Activated naive CD8-positive, alpha-beta T cell treated with anti-CD3 and anti-CD28 coated beads, Interleukin-2, amount 50 U/mL, for 16 hours (primary cell): ENCODE measurements around the gene DPF3.

Experiments used
- DNase-seq: peaks from one replicate; pipeline ENCODE4 v3.0.0-alpha.2; 2020; ENCODE audit warnings: low read depth, low spot score

The DPF3 gene

GRCh38 chr14:72646861-72647528 is 246.9 kb downstream of the DPF3 start:
- no peak for DNase-seq

- no peak for DNase-seq
Measured at GRCh38 chr14:72645706-72646105, 248.2 kb downstream of the DPF3 start.

- no peak for DNase-seq
Measured at GRCh38 chr14:72644758-72645489, 249.0 kb downstream of the DPF3 start.

GRCh38 chr14:72644038-72644437 is 249.9 kb downstream of the DPF3 start:
- DNase-seq, result no peak

- no peak for DNase-seq
Measured at GRCh38 chr14:72643317-72643801, 250.5 kb downstream of the DPF3 start.

- DNase-seq, result no peak
Measured at GRCh38 chr14:72640911-72641485, 252.9 kb downstream of the DPF3 start.

- DNase-seq, result no peak
Measured at GRCh38 chr14:72638021-72638420, 255.9 kb downstream of the DPF3 start.

GRCh38 chr14:72636871-72637270 is 257.0 kb downstream of the DPF3 start:
- DNase-seq, result no peak

- DNase-seq, result no peak
Measured at GRCh38 chr14:72636094-72636493, 257.8 kb downstream of the DPF3 start.

- no peak for DNase-seq
Measured at GRCh38 chr14:72634691-72635616, 258.9 kb downstream of the DPF3 start.

- no peak for DNase-seq
Measured at GRCh38 chr14:72633551-72633950, 260.4 kb downstream of the DPF3 start.

GRCh38 chr14:72632727-72633126 is 261.2 kb downstream of the DPF3 start:
- DNase-seq, result no peak

- no peak for DNase-seq
Measured at GRCh38 chr14:72631401-72631800, 262.5 kb downstream of the DPF3 start.

GRCh38 chr14:72630374-72630773 is 263.5 kb downstream of the DPF3 start:
- no peak for DNase-seq

GRCh38 chr14:72629534-72629933 is 264.4 kb downstream of the DPF3 start:
- DNase-seq, result no peak

- no peak for DNase-seq
Measured at GRCh38 chr14:72625689-72626088, 268.2 kb downstream of the DPF3 start.

GRCh38 chr14:72621387-72622065 is 272.4 kb downstream of the DPF3 start:
- DNase-seq, result no peak

- no peak for DNase-seq
Measured at GRCh38 chr14:72619881-72620280, 274.0 kb downstream of the DPF3 start.

GRCh38 chr14:72619111-72619571 is 274.8 kb downstream of the DPF3 start:
- DNase-seq, result no peak

- no peak for DNase-seq
Measured at GRCh38 chr14:72618424-72618823, 275.5 kb downstream of the DPF3 start.
